BJ (cell line): Measurements from ENCODE around the gene PCDH12. TPM values are rescaled to one million over a fixed set of nuclear protein-coding genes. Genes with fewer than 3 reads are reported as not detected.

ENCODE experiments used
- CTCF ChIA-PET: fragments of 350-600 bp; formaldehyde crosslinking; extraction: SDS; loops from one replicate; lab custom pipeline; 2021; ENCODE audit warnings: antibody characterized with exemption, inconsistent platforms; lab: Yijun Ruan, JAX
- POLR2A ChIA-PET: fragments of 300-600 bp; sonication (Branson Sonifier 250); formaldehyde crosslinking; extraction: SDS; loops from one replicate; lab custom pipeline; 2021; ENCODE audit warnings: antibody characterized with exemption; lab: Charles Lee
- DNase-seq: peaks from one replicate; pipeline ENCODE4 v3.0.0-alpha.2; 2011; ENCODE audit warnings: low read depth
- H3K27me3 ChIP-seq: 2 replicates; pipeline ENCODE4 v1.6.0; 2011; ENCODE audit warnings: low read length; ENCODE audit not compliant: control insufficient read depth, insufficient read depth
- H3K36me3 ChIP-seq: 2 replicates; pipeline ENCODE4 v1.5.1; 2011; ENCODE audit warnings: low read length; ENCODE audit not compliant: control insufficient read depth, insufficient read depth
- H3K4me3 ChIP-seq: 2 replicates; pipeline ENCODE4 v1.5.1; 2011; ENCODE audit warnings: low read depth, mild to moderate bottlenecking, control low read depth, low read length
- CTCF ChIP-seq: IDR thresholded peaks from 2 replicates; pipeline ENCODE4 v1.5.1; 2011; ENCODE audit warnings: low read depth, mild to moderate bottlenecking, control low read depth, inconsistent platforms, low read length, moderate library complexity; ENCODE audit not compliant: insufficient read depth
- polyA plus RNA-seq: library from polyadenylated mRNA; depleted of rRNA; stranded (reverse); fragments of >200 nt; gene quantifications from 2 replicates; pipeline ENCODE4 v1.2.3, GENCODE V29; 2011

Gene PCDH12
- polyA plus RNA-seq, 1 experiment = 0.01 TPM

DNA sequence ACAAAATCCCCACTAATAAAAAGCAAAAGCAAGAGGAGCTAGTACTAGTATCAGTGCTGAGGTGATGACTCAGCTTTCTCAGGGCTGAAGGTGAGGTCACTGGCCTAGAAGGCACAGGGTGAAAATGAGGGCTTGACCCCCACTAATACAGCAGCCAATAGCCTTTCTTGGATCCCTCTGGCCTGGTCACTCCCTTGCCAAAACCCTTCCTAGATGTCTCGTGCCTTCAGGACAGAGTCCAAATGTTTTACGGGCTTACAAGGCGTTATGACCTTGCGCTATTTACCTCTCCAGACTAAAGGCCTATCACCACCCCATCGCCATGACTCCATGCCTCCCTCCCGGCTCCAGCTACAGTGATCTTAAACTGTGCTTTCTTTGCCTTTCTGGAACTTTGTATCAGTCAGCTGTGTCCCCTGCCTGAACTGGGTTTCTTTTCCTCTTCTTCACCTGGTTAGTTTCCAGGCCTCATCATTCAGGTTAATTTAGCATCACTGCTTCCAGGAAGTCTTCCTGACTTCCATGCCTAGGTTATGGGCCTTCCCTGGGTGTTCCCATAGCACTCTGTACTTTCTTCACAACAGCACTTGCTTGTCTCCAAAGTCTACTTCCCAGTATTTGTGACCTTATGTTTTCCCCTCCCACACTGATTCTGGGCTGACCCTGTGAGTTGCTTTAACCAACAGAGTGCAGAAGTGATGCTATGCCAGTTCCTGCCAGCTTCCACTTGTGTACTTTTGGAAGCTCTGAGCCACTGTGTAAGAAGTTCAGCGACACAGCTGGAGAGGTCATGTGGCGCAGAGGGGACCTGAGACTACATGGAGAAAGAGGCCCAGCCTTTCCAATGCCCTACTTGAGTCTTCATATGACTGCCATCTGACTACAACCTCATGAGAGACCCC, 38.5 kb downstream of the PCDH12 start:
- ChIA-PET CTCF (interaction anchor here (1.3 to 2.9 kb wide), 6 partner anchors 10 to 228 kb away, joined by 3 to 9 read pairs (median 6); partner anchors contain the start of gene PCDH1), POLR2A (no interaction called here)
- DNase-seq = no peak
- no peak for TF ChIP-seq CTCF
- Histone ChIP-seq H3K27me3 (peaks cover 6% of the 10 kb centered on the region; the same call in 1 of the 2 replicates), H3K36me3 (no peaks in the 10 kb centered on the region), H3K4me3 (no peak overlapping the region)

GRCh38 chr5:141917760-141918159, 40.2 kb downstream of the PCDH12 start:
- no peak for DNase-seq
- ChIA-PET CTCF (interaction anchor here (1.1 to 2.9 kb wide), 2 partner anchors 38 to 224 kb away, joined by 3 to 9 read pairs; no protein-coding TSS in a partner anchor), POLR2A (no interaction called here)
- Histone ChIP-seq H3K27me3 (peaks cover 6% of the 10 kb centered on the region), H3K36me3 (no peaks in the 10 kb centered on the region), H3K4me3 (no peak overlapping the region)
- TF ChIP-seq CTCF = no peak

DNA sequence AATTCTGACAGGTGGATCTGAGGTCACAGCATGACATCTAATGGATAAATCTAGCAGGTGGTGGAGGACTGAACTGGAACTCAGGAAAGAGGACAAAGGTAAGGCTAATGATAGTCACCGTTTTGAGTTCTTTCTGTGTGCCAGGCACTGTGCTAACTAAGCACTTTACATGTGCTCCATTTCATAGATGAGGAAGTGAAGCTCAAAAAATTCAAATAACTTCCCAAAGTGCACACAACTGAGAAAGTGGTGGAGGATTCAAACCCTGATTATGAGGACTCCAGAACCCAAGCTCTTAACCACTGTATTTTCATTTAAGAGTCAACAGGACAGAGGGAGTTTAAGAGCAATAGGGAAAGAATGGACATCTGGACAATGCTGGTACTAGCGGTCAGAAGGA, 41.5 kb downstream of the PCDH12 start:
- no peak overlapping the region for H3K4me3 ChIP-seq
- H3K36me3 ChIP-seq = no peaks in the 10 kb centered on the region
- no peak for DNase-seq
- CTCF ChIA-PET = interaction anchor here (0.9 to 2.0 kb wide), 3 partner anchors 23 to 45 kb away, joined by 3 to 6 read pairs (median 4); partner anchors contain the start of gene PCDH12
- no peak for TF ChIP-seq CTCF
- H3K27me3 ChIP-seq = peaks cover 6% of the 10 kb centered on the region
- POLR2A ChIA-PET = no interaction called here

DNA sequence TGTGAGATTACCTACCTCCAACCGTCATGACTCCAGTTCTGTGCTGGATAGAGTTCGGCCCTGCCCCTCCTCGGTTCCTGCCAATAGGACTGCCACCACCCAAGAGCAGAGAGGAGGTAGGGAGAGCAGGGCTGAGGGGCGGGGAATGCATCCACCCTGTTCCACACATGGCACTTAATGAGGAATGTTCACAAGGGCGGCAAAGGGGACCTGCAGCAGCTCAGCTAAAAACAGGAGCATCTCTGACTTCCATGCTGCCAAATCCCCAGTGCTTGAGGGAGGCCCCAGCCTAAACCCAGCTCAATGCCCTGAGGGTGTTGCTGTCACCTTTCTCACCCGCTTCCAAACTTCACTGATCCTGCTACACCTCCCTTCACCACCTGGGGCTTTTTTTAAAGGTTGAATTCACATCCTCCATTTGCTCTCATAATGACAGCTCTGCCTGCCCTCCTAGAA, 42.1 kb downstream of the PCDH12 start:
- TF ChIP-seq CTCF = no peak
- DNase-seq = no peak
- Histone ChIP-seq H3K4me3 (no peak overlapping the region), H3K27me3 (peaks cover 6% of the 10 kb centered on the region), H3K36me3 (no peaks in the 10 kb centered on the region)
- ChIA-PET CTCF (interaction anchor here (0.8 to 2.0 kb wide), 4 partner anchors 24 to 45 kb away, joined by 3 to 6 read pairs (median 4); partner anchors contain the start of gene PCDH12), POLR2A (no interaction called here)

- no peak for DNase-seq
- H3K27me3 ChIP-seq = peaks cover 6% of the 10 kb centered on the region
- no peaks in the 10 kb centered on the region for H3K36me3 ChIP-seq
- no peak for TF ChIP-seq CTCF
- no peak overlapping the region for H3K4me3 ChIP-seq
- ChIA-PET CTCF (interaction anchor here (1.1 to 2.4 kb wide), 5 partner anchors 9 to 223 kb away, joined by 4 to 9 read pairs (median 7); partner anchors contain the start of genes DELE1 and PCDH1), POLR2A (no interaction called here)
These were observed 43.2 kb downstream of the PCDH12 start for GRCh38 chr5:141914797-141915196.
